Thyroid gland (tissue), 4 donors: Measurements from ENCODE around the gene UBE2J1.

Source experiments
- POLR2A ChIP-seq, 2 donors: fragments of 450-650 bp; IDR thresholded peaks; one replicate each; pipeline ENCODE4 v1.6.1; 2017; ENCODE audit warnings: antibody characterized with exemption in 2 of 2, mild to moderate bottlenecking in 2 of 2, moderate library complexity in 1 of 2
- TF ChIP-seq, protein P1 (sequence below), 6 experiments: fragments of 200-600 bp in 3 of 6; fragments of 450-650 bp in 3 of 6; sonication (generic) in 3 of 6; IDR thresholded peaks; one replicate each; pipeline ENCODE4 v1.5.1; 2016 to 2019; ENCODE audit warnings: antibody characterized with exemption in 6 of 6, mild to moderate bottlenecking in 2 of 6, inconsistent platforms in 1 of 6, moderate library complexity in 1 of 6

DNA sequence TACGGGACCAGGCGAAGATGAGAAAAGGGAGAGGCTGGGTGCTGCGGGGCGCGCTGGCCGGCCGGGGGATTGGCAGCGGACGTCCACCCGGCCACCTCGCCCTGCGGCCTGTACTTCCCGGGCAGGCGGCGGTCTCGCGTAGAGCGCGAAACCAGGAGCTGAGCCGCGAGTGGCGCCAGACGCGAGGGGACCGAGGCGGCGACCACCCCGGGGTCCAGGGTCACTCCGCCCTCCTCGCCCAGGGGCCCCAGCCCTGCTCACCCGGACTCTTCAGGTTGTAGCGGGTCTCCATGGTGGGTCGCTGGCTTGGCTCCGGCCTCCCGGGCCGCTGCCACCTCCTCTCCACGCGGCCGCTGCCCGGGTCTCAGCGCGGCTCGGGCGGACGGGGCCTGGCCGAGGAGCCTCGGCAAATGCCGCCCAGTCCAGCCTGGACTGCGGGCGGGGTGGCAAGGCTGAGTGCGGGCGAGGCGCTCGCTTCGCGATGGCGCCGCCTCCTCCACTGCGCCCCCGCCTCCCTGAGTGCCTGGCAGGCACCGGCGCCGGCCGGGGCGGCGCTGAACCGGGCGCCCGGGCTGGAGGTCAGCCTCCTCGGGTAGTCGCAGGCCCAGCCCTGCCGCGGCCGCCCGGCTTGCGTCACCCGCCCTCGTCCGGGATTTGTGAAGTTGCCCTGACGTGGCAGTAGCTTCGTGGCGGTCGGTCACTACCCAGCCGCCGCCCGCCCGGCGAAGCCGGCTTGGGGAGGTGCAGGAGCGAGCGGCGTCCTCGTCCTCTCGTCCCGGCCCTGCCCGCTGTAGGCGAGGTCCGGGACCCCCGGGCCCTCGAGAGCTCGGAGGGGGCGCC, at the start of gene UBE2J1:
- TF ChIP-seq, protein P1, sequence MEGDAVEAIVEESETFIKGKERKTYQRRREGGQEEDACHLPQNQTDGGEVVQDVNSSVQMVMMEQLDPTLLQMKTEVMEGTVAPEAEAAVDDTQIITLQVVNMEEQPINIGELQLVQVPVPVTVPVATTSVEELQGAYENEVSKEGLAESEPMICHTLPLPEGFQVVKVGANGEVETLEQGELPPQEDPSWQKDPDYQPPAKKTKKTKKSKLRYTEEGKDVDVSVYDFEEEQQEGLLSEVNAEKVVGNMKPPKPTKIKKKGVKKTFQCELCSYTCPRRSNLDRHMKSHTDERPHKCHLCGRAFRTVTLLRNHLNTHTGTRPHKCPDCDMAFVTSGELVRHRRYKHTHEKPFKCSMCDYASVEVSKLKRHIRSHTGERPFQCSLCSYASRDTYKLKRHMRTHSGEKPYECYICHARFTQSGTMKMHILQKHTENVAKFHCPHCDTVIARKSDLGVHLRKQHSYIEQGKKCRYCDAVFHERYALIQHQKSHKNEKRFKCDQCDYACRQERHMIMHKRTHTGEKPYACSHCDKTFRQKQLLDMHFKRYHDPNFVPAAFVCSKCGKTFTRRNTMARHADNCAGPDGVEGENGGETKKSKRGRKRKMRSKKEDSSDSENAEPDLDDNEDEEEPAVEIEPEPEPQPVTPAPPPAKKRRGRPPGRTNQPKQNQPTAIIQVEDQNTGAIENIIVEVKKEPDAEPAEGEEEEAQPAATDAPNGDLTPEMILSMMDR (IDR thresholded peaks at IDR 0.05), result no peak
- TF ChIP-seq POLR2A (IDR thresholded peaks at IDR 0.05), result peak; percentile 90 to 97
